Central memory CD8-positive, alpha-beta T cell (primary cell): ENCODE data around the gene UCK2.

ENCODE experiments used
- ATAC-seq: fragments of 150-1000 bp; cut with Tn5 transposase; replicated peaks from 2 replicates; pipeline ENCODE4 v1.10.0; 2022; ENCODE audit warnings: mild to moderate bottlenecking, moderate FRiP score, moderate number of reproducible peaks; ENCODE audit not compliant: poor library complexity, severe bottlenecking; ENCODE audit errors: extremely low read depth
- DNase-seq, 2 donors: peaks; one replicate each; pipeline ENCODE4 v3.0.0; 2021; ENCODE audit warnings: low spot score in 2 of 2
- H3K27ac Mint-ChIP-seq: one replicate; pipeline ENCODE4 v1.8.0; 2022; ENCODE audit warnings: low read depth, mild to moderate bottlenecking, moderate library complexity, mixed read lengths
- H3K27me3 Mint-ChIP-seq: one replicate; pipeline ENCODE4 v1.8.0; 2022; ENCODE audit warnings: mixed read lengths
- H3K36me3 Mint-ChIP-seq: one replicate; pipeline ENCODE4 v1.8.0; 2022; ENCODE audit warnings: mild to moderate bottlenecking, moderate library complexity, mixed read lengths; ENCODE audit not compliant: insufficient read depth
- H3K4me1 Mint-ChIP-seq: one replicate; pipeline ENCODE4 v1.8.0; 2022; ENCODE audit warnings: mixed read lengths
- H3K4me3 Mint-ChIP-seq: one replicate; pipeline ENCODE4 v1.8.0; 2022; ENCODE audit warnings: mild to moderate bottlenecking, moderate library complexity, mixed read lengths
- H3K9me3 Mint-ChIP-seq: one replicate; pipeline ENCODE4 v1.8.0; 2022; ENCODE audit warnings: mixed read lengths

UCK2 gene

DNA sequence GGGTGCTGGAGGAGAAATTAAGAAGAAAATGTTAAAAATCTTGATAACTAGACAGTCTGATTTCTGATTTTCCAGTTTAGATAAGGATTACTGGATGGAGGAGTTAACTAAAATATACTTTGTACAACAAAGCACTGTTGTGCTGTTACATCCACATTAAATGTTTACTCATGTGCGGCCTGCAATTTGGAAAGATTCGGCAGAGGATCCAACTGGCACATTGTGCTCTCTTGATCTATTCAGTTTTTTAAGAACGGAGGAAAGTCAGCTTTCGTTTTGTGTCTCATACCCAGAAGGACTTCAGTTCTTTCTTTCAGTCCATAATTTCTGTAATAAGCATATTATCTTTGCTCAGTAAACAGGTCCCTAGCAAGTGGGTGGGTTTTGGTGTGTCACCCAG is 52.5 kb downstream of the UCK2 start:
- DNase-seq (no peak), ATAC-seq (no peak)
- Mint-ChIP-seq H3K4me3 (no peak overlapping the region), H3K27me3 (no peaks in the 10 kb centered on the region), H3K36me3 (no peaks in the 10 kb centered on the region), H3K4me1 (peaks cover 8% of the 10 kb centered on the region), H3K27ac (no peak overlapping the region), H3K9me3 (no peaks in the 10 kb centered on the region)

DNA sequence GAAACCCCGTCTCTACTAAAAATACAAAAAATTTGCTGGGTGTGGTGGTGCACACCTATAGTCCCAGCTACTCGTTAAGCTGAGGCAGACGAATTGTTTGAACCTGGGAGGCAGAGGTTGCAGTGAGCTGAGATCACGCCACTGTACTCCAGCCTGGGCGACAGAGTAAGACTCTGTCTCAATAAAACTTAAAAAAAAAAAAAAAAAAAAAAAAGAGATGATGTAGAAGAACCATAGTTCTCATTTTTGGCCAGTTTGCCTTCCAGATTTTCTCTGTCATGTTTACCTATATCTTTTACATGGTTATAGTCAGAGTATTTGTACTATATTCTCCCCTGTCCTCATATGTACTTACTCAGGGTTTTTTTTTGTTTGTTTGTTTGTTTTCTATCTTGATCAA is 53.6 kb downstream of the UCK2 start:
- Mint-ChIP-seq H3K4me1 (no peaks in the 10 kb centered on the region), H3K27ac (no peak overlapping the region), H3K4me3 (no peak overlapping the region), H3K27me3 (no peaks in the 10 kb centered on the region), H3K9me3 (no peaks in the 10 kb centered on the region), H3K36me3 (no peaks in the 10 kb centered on the region)
- ATAC-seq (no peak), DNase-seq (no peak)

DNA sequence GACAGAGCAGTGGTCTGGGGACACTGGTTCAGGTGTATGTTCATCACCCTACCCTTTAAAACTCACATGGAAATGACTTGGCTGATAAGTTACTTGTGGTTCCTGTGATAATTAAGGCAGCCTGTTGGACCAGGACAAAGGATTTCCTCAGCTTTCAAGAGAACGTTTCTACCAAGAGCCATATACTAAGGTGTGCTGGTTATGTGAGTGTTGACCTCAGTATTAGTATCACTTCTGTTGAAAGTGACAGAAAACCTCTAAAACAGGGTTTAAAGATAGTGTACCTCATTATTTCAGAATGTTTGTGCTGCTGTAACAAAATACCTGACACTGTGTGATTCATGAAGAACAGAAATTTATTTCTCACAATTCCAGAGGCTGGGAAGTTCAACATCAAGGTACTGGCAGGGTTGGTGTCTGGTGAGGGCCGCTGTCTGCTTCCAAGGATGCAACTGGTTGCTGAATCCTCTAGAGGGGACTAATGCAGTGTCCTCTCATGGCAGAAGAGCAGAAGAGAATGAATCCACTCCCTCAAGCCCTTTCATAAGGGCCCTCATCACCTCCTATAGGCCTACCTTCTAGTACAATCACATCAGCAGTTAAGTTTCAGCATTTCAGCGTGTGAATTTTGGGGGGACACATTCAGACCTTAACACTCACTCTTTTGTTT is 54.9 kb downstream of the UCK2 start:
- no peak overlapping the region for H3K27ac Mint-ChIP-seq
- no peaks in the 10 kb centered on the region for H3K36me3 Mint-ChIP-seq
- H3K9me3 Mint-ChIP-seq = no peaks in the 10 kb centered on the region
- ATAC-seq (no peak), DNase-seq (no peak)
- no peaks in the 10 kb centered on the region for H3K4me1 Mint-ChIP-seq
- H3K27me3 Mint-ChIP-seq = no peaks in the 10 kb centered on the region
- no peak overlapping the region for H3K4me3 Mint-ChIP-seq

DNA sequence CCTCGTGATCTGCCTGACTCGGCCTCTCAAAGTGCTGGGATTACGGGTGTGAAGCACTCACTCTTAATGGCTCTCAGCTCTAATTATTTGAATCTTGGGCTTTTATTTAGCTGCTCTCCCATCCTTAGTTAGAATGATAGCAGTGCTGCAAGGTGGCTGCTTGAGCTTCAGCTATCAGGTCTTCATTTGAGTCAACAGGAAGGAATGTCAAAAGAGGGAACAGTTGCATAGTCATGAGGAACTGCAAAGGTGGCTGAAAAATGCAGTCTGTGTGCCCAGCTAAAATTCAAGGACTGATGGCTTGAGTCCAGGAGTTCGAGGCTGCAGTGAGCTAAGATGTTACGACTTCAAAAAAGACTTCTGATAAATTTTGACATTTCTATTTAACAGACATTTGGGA is 55.6 kb downstream of the UCK2 start:
- Mint-ChIP-seq H3K4me1 (no peaks in the 10 kb centered on the region), H3K4me3 (no peak overlapping the region), H3K36me3 (no peaks in the 10 kb centered on the region), H3K27ac (no peak overlapping the region), H3K27me3 (no peaks in the 10 kb centered on the region), H3K9me3 (no peaks in the 10 kb centered on the region)
- ATAC-seq (no peak), DNase-seq (no peak)

DNA sequence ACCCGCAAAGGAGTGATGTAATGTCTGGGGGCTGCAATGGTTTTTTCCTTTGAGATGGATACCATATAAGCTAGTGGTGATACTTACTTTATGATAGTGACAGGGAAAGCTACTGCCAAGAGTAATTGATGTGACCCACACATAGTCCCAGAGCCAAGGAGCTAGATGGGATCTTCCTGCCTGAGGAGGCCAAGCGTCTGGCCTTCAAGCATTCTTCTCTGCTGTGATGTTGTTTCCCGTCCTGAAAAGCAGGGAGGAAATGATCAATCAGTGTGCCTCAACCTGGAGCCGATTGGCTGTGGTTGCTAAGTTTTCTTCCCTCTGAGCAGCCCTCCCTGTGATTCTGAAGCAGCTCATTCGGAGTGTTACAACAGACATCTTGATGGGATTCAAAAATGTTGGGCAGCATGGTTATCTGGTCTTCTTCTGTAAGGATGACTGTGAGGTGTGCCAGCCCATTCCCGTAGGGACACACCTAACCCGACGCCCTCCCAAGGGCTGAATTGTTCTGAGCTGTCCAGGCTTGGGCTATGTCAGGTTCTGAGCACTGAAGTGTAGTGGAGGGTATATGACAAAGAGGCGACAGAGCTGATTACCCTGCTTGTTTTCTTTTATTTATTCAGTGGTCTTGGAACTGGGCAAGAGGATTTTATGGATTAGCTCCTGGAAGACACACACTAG is 56.7 kb downstream of the UCK2 start:
- ATAC-seq (no peak), DNase-seq (no peak)
- no peaks in the 10 kb centered on the region for H3K36me3 Mint-ChIP-seq
- H3K4me3 Mint-ChIP-seq = no peak overlapping the region
- H3K27ac Mint-ChIP-seq = no peak overlapping the region
- no peaks in the 10 kb centered on the region for H3K9me3 Mint-ChIP-seq
- no peaks in the 10 kb centered on the region for H3K4me1 Mint-ChIP-seq
- H3K27me3 Mint-ChIP-seq = no peaks in the 10 kb centered on the region

DNA sequence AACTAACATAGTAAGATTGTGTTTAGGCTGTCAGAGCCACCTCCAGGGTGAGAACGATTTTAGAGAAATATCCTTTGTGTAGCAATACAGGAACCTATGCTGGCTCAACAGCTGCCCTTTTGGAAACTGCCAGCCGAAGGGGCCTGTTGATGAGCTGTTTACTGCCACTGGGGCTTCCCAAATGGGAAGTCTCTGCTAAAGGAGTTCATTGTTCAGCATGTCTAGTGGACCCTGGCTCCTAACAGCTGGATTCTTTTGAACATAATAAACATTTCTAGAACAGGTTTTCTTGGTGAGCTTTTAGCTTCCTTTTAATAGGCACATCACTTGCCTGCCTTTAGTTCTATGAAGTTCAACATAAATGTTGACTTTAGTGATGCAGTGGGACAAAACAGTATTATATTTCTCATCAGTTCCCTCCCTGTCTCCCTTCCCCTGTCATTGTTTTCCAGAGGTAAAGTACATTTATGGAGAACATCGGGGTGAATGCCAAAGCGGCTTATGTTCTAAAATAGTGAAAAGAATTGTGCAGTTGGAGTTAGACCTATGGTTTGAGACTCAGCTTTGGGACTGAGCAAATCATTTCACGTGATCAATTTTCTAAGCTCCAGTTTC is 57.4 kb downstream of the UCK2 start:
- no peak for DNase-seq
- no peak for ATAC-seq
- Mint-ChIP-seq H3K36me3 (no peaks in the 10 kb centered on the region), H3K4me1 (no peaks in the 10 kb centered on the region), H3K27me3 (no peaks in the 10 kb centered on the region), H3K9me3 (no peaks in the 10 kb centered on the region), H3K27ac (no peak overlapping the region), H3K4me3 (no peak overlapping the region)

DNA sequence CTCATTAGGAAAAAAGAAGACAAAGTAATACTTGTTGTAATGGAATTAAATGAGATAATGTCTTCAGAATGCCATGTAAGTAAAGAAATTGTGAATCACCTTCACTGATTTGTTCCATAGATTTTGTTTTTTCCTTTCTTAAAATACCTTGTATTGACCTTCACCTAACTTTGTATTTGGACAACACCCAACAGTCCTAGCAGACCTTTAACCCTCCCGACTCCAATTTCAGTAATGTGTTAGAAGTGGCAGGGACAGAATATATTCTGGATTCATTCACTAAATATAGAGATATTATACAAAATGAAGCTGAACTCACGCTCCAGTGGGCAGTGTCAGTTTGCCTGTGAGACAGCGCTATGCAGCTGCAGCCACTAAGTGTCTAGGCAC is 57.9 kb downstream of the UCK2 start:
- H3K4me3 Mint-ChIP-seq = no peak overlapping the region
- H3K27me3 Mint-ChIP-seq = no peaks in the 10 kb centered on the region
- no peaks in the 10 kb centered on the region for H3K36me3 Mint-ChIP-seq
- H3K4me1 Mint-ChIP-seq = no peaks in the 10 kb centered on the region
- H3K27ac Mint-ChIP-seq = no peak overlapping the region
- DNase-seq (no peak), ATAC-seq (no peak)
- no peaks in the 10 kb centered on the region for H3K9me3 Mint-ChIP-seq

DNA sequence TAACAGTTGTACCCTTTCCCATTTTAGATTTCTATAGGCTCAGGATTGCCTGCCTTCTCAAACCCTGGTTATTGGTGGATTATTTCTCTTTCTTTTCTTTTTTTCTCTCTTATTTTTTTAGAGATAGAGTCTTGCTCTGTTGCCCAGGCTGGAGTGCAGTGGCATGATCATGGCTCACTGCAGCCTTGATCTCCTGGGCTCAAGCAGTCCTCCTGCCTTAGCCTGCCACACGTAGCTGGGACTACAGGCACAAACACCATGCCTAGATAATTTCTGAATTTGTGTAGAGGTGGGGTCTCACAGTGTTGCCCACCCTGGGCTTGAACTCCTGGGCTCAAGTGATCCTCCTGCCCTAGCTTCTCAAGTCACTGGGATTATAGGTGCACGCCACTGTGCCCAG is 58.8 kb downstream of the UCK2 start:
- Mint-ChIP-seq H3K4me3 (no peak overlapping the region), H3K27me3 (no peaks in the 10 kb centered on the region), H3K4me1 (no peaks in the 10 kb centered on the region), H3K36me3 (no peaks in the 10 kb centered on the region), H3K9me3 (no peaks in the 10 kb centered on the region), H3K27ac (no peak overlapping the region)
- no peak for ATAC-seq
- no peak for DNase-seq

DNA sequence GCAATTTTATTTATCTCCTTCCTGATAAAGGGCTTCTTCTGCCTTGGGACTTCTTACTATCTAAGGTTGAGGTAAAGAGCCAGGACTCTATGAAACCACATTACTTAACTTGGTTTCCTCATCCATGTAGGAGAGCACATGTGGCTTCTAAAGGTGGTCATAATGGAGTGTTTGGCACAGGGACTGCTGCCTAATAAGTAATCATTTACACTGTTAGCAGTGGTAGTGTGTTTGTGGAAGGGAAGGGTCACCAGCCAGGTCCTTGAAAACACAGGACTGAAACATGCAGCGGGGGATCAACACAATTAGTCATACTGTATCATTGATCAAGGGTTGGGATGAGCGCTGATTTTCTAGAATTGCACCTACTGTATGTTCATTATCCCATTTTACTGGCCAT is 59.6 kb downstream of the UCK2 start:
- Mint-ChIP-seq H3K9me3 (no peaks in the 10 kb centered on the region), H3K27ac (no peak overlapping the region), H3K27me3 (no peaks in the 10 kb centered on the region), H3K4me3 (no peak overlapping the region), H3K4me1 (no peaks in the 10 kb centered on the region), H3K36me3 (no peaks in the 10 kb centered on the region)
- ATAC-seq = no peak
- DNase-seq = no peak

DNA sequence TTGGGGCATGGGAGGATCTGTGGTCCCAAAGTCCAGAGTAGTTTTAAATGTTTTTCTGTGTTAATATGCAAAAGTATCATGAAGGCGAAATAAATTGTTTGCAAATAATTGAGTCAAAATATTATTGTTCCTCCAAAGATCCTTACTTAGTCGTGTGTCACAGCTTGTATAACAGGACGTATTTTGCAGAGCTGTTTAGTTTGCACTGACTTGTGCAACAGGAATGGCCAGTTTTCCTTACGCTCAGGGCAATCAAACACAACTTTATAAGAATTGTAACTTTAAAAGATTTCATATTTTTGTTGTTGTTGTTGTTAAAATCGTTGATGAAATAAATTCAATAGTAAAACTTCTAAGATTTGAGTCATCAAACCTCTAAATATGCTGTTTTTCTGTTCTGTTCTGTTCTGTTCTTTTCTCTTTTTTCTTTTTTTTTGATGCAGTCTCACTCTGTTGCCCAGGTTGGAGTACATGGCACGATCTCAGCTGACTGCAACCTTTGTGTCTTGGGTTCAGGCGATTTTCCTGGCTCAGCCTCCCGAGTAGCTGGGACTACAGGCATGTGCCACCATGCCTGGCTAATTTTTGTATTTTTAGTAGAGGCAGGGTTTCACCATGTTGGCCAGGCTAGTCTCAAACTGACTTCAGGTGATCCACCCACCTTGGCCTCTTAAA is 60.6 kb downstream of the UCK2 start:
- H3K4me3 Mint-ChIP-seq = no peak overlapping the region
- H3K9me3 Mint-ChIP-seq = no peaks in the 10 kb centered on the region
- H3K27ac Mint-ChIP-seq = peak overlapping the region; percentile 47
- ATAC-seq (no peak), DNase-seq (no peak)
- no peaks in the 10 kb centered on the region for H3K27me3 Mint-ChIP-seq
- H3K36me3 Mint-ChIP-seq = peaks cover 2% of the 10 kb centered on the region
- no peaks in the 10 kb centered on the region for H3K4me1 Mint-ChIP-seq

DNA sequence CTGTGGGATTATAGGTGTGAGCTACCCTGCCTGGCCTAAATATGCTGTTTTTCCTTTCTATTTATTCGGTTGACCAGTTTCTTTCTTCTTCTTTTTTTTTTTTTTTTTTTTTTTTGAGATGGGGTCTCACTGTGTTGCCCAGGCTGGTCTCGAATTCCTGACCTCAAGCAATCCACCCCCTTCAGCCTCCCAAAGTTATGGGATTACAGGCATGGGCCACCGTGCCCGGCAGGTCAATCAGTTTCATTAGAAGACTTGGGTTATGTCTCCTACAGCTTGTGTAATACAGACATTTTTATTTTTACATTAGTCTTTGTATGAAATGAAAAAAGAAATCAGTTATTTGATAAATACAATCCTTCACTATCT is 61.1 kb downstream of the UCK2 start:
- H3K27me3 Mint-ChIP-seq = no peaks in the 10 kb centered on the region
- no peak for DNase-seq
- peak overlapping the region; percentile 47 for H3K27ac Mint-ChIP-seq
- no peak for ATAC-seq
- no peaks in the 10 kb centered on the region for H3K4me1 Mint-ChIP-seq
- peaks cover 2% of the 10 kb centered on the region for H3K36me3 Mint-ChIP-seq
- H3K9me3 Mint-ChIP-seq = no peaks in the 10 kb centered on the region
- no peak overlapping the region for H3K4me3 Mint-ChIP-seq

DNA sequence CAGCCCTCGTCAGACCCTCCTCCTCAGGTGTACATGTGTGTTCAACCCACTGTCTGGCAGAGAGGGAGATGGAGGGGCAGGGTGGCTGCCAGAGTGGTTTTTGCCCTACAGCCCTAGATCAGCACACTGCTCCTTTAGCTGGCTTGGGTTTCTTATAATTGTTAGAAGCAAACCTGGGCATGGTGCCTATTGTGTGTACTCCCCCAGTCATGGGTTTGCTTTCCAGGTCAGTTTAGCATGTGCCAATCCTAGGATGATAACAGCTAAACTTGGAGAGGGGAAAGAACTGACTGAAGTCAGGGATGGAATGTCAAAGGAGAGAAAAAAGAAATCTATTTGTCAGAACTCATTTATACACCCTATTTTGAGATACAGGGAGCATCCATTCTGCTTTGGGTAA is 63.3 kb downstream of the UCK2 start:
- Mint-ChIP-seq H3K27me3 (no peaks in the 10 kb centered on the region), H3K9me3 (no peaks in the 10 kb centered on the region), H3K4me1 (no peaks in the 10 kb centered on the region), H3K4me3 (no peak overlapping the region), H3K27ac (no peak overlapping the region), H3K36me3 (peaks cover 4% of the 10 kb centered on the region)
- DNase-seq (no peak), ATAC-seq (no peak)
